Testis (tissue), 2 donors: Measurements from ENCODE around the gene PLCD3.

Experiments used
- POLR2A ChIP-seq: fragments of 450-650 bp; IDR thresholded peaks from one replicate; pipeline ENCODE4 v1.6.1; 2017; ENCODE audit warnings: antibody characterized with exemption, mild to moderate bottlenecking, moderate library complexity
- TF ChIP-seq, protein P1 (sequence below), 3 experiments: fragments of 450-650 bp in 2 of 3; fragments of 200-600 bp in 1 of 3; sonication (generic) in 1 of 3; IDR thresholded peaks; one replicate each; pipeline ENCODE4 v1.5.1; 2016 to 2019; ENCODE audit warnings: antibody characterized with exemption in 3 of 3, mild to moderate bottlenecking in 2 of 3, moderate library complexity in 1 of 3

DNA sequence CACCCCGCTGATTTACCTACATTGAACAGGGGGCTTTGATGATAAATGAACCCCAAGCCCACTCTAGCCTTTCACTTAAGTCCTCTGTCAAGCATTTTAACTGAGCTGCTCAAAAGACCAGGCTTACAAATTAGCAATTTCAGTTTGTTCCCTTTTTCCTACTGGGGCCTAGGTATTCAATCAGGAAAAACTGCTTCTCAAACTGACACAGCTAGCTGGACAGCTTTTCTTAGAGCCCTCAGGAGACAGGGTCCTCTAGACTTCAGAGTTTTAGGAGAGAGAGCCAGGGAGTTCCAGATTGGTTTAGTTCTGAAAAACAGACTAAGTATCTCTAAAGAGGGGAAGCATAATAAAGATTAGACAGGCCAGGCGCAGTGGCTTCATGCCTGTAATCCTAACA is 23.2 kb upstream of the PLCD3 start:
- TF ChIP-seq, protein P1, sequence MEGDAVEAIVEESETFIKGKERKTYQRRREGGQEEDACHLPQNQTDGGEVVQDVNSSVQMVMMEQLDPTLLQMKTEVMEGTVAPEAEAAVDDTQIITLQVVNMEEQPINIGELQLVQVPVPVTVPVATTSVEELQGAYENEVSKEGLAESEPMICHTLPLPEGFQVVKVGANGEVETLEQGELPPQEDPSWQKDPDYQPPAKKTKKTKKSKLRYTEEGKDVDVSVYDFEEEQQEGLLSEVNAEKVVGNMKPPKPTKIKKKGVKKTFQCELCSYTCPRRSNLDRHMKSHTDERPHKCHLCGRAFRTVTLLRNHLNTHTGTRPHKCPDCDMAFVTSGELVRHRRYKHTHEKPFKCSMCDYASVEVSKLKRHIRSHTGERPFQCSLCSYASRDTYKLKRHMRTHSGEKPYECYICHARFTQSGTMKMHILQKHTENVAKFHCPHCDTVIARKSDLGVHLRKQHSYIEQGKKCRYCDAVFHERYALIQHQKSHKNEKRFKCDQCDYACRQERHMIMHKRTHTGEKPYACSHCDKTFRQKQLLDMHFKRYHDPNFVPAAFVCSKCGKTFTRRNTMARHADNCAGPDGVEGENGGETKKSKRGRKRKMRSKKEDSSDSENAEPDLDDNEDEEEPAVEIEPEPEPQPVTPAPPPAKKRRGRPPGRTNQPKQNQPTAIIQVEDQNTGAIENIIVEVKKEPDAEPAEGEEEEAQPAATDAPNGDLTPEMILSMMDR (IDR thresholded peaks at IDR 0.05) = no peak
- TF ChIP-seq POLR2A = no peak
